ENCODE measurements around the gene LDHD. TPM values are rescaled to one million over a fixed set of nuclear protein-coding genes. Genes with fewer than 3 reads are reported as not detected.

Gene LDHD
- total and polyA plus RNA-seq, 12 donors, result 2.4 to 46.0 (median 19.6) TPM

GRCh38 chr16:75081179-75081859, 35.3 kb downstream of the LDHD start:
- intact Hi-C loops (cut with DNase I), result no loop called here
- Histone ChIP-seq H3K36me3 (replicated peaks in 1 of 2) (no peaks in the 10 kb centered on the region), H3K4me3 (no peak overlapping the region), H3K4me1 (replicated peaks in 1 of 2) (peaks cover 0 to 5% of the 10 kb centered on the region in 2 donors), H3K27me3 (no peaks in the 10 kb centered on the region), H3K9me3 (replicated peaks in 1 of 3) (no peaks in the 10 kb centered on the region), H3K27ac (no peak overlapping the region)
- no peak for DNase-seq
- WGBS, 4 donors, result 85 to 93% (median 89%) methylated on average over 6 of the region's 6 CpGs
- TF ChIP-seq POLR2A (IDR thresholded peaks at IDR 0.05) (no peak), CTCF (IDR thresholded peaks at IDR 0.05) (no peak)

- intact Hi-C loops (cut with DNase I), result no loop called here
- H3K27ac ChIP-seq, result no peak overlapping the region
- H3K4me1 ChIP-seq (replicated peaks in 1 of 2), result peaks cover 0 to 3% of the 10 kb centered on the region in 2 donors
- no peaks in the 10 kb centered on the region for H3K27me3 ChIP-seq
- no peaks in the 10 kb centered on the region for H3K36me3 ChIP-seq (replicated peaks in 1 of 2)
- no peak for DNase-seq
- no peaks in the 10 kb centered on the region for H3K9me3 ChIP-seq (replicated peaks in 1 of 3)
- TF ChIP-seq POLR2A (IDR thresholded peaks at IDR 0.05), result no peak
- no peak for TF ChIP-seq CTCF (IDR thresholded peaks at IDR 0.05)
- no peak overlapping the region for H3K4me3 ChIP-seq
- 90 to 94% (median 93%) methylated on average over 8 of the region's 8 CpGs for WGBS, 4 donors
Measured at GRCh38 chr16:75080205-75081029, 36.2 kb downstream of the LDHD start.

GRCh38 chr16:75079346-75079926, 37.1 kb downstream of the LDHD start:
- Histone ChIP-seq H3K4me3 (no peak overlapping the region), H3K27me3 (no peaks in the 10 kb centered on the region), H3K4me1 (replicated peaks in 1 of 2) (peaks cover 0 to 7% of the 10 kb centered on the region in 2 donors), H3K27ac (no peak overlapping the region), H3K9me3 (replicated peaks in 1 of 3) (no peaks in the 10 kb centered on the region), H3K36me3 (replicated peaks in 1 of 2) (no peaks in the 10 kb centered on the region)
- 89 to 96% (median 92%) methylated on average over 6 to 7 of the region's 7 CpGs for WGBS, 4 donors
- no peak for DNase-seq
- intact Hi-C loops (cut with DNase I), result no loop called here
- TF ChIP-seq POLR2A (IDR thresholded peaks at IDR 0.05), result no peak
- TF ChIP-seq CTCF (IDR thresholded peaks at IDR 0.05), result no peak

GRCh38 chr16:75078886-75079285, 37.7 kb downstream of the LDHD start:
- no peaks in the 10 kb centered on the region for H3K9me3 ChIP-seq (replicated peaks in 1 of 3)
- H3K27me3 ChIP-seq, result no peaks in the 10 kb centered on the region
- 94 to 98% (median 97%) methylated on average over 8 of the region's 8 CpGs for WGBS, 4 donors
- H3K27ac ChIP-seq, result no peak overlapping the region
- peaks cover 0 to 7% of the 10 kb centered on the region in 2 donors for H3K4me1 ChIP-seq (replicated peaks in 1 of 2)
- intact Hi-C loops (cut with DNase I), result no loop called here
- no peaks in the 10 kb centered on the region for H3K36me3 ChIP-seq (replicated peaks in 1 of 2)
- no peak for DNase-seq
- TF ChIP-seq POLR2A (IDR thresholded peaks at IDR 0.05), result no peak
- H3K4me3 ChIP-seq, result no peak overlapping the region
